HepG2 (cell line): ENCODE results near the gene SEC14L5. TPM values are rescaled to one million over a fixed set of nuclear protein-coding genes. Genes with fewer than 3 reads are reported as not detected.
A peak's percentile ranks its signal among the peaks of the same experiment; 100 is the strongest.

Experiments used
- HHEX ChIP-seq: IDR thresholded peaks from 2 replicates; pipeline ENCODE4 v1.6.1; 2016; ENCODE audit warnings: control low read depth
- MAZ ChIP-seq, 2 experiments: sonication (generic) in 1 of 2; formaldehyde crosslinking in 1 of 2; IDR thresholded peaks; 2 replicates each; pipeline versions ENCODE4 v1.5.0 to v1.6.1; 2012 to 2020; ENCODE audit warnings: low read depth in 2 of 2, mild to moderate bottlenecking in 2 of 2, borderline replicate concordance in 1 of 2, improper control_type of control experiment in 1 of 2, low read length in 1 of 2, missing genetic modification reagents in 1 of 2, moderate library complexity in 1 of 2
- MEF2D ChIP-seq: sonication (generic); formaldehyde crosslinking; IDR thresholded peaks from 2 replicates; pipeline ENCODE4 v1.5.1; 2020; ENCODE audit warnings: mild to moderate bottlenecking, missing genetic modification reagents
- MXI1 ChIP-seq: IDR thresholded peaks from 3 replicates; pipeline ENCODE4 v1.6.1; 2012; ENCODE audit warnings: low read depth, low read length, inconsistent platforms, borderline replicate concordance
- ZNF280D ChIP-seq: sonication (generic); formaldehyde crosslinking; IDR thresholded peaks from 2 replicates; pipeline ENCODE4 v1.5.1; 2020; ENCODE audit warnings: mild to moderate bottlenecking, missing genetic modification reagents
- ZNF318 ChIP-seq: sonication (generic); formaldehyde crosslinking; IDR thresholded peaks from 2 replicates; pipeline ENCODE4 v1.4.0; 2020; ENCODE audit warnings: mild to moderate bottlenecking, missing genetic modification reagents
- ZSCAN9 ChIP-seq: IDR thresholded peaks from 2 replicates; pipeline ENCODE4 v1.6.1; 2016; ENCODE audit warnings: borderline replicate concordance
- polyA plus RNA-seq, 8 experiments: library from polyadenylated mRNA; depleted of rRNA in 3 of 8; stranded (reverse) in 7 of 8; unstranded in 1 of 8; fragments of >200 nt; fragmentation: Illumina TruSeq in 4 of 8; extraction: Trizol in 4 of 8; gene quantifications; 2 replicates each; pipeline versions ENCODE4 v1.2.1 to v1.2.3, GENCODE V29; 2011 to 2016; ENCODE audit warnings: low read depth in 4 of 8, missing spikeins in 1 of 8, mixed read lengths in 1 of 8; ENCODE audit not compliant: insufficient read depth in 1 of 8
- total RNA-seq, 5 experiments: library from RNA; depleted of rRNA; stranded (reverse); fragments of >200 nt; fragmentation: Illumina TruSeq; extraction: Trizol; gene quantifications; 2 replicates each; pipeline ENCODE4 v1.2.3, GENCODE V29; 2016; ENCODE audit warnings: low read depth in 1 of 5
- TF ChIP-seq, protein P1 (sequence below): sonication (generic); formaldehyde crosslinking; conservative IDR thresholded peaks from 2 replicates; pipeline ENCODE4 v1.4.0; 2020; ENCODE audit warnings: mild to moderate bottlenecking, missing genetic modification reagents, moderate library complexity

The SEC14L5 gene
- total and polyA plus RNA-seq, 2 of the 13 experiments (the other 11 are each of a cell fraction or from before 2014, with no cell fraction given): 0.40 to 0.42 TPM

DNA sequence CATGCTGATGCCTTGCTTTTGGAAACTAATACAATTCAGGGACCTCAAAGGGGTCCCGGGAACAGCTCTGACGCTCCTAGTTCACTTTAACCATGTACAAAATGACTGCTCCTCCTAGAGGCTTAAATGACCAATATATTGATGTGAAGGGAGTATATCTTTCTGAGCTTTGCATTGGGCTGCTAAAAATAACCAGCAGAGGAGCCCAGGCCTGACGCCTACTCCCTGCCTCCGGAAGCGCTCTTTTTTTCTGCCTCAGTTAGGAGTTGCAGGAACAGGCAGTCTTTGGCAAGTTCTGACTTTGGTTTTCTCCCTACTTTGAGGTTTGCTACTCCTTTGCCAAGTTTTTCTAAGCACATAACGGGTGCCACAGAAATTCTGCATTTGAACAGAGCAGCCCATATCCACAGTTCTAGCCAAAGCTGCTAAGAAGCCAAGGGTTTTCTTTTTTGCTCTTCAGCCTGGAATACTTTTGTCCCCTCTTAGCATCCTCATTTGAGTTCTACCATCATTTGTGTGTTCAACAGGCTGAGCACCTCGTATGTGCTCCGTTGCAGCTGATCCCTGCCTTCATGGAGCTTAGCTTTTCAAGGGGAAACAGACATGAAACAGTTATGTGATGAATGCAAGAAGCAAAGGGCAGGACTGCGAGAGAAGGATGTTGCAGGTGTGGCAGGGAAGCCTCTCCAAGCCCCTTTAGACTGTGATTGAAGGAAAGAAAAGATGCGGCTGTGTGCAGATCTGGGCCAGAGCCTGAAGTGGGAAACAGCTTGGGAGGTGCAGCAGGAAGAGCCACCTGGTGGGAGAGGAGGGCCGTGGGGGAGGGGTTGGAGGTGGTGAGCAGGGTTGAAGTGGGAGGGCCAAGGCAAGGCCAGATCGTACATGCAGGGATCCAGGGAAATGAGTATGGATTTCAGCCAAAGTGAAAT, 78.4 kb downstream of the SEC14L5 start (continued):
- TF ChIP-seq ZNF318 (CRISPR knock-in tag): 0 out of 2 replicates have a peak, but pooled peaks have one; percentile 41
- no peak for TF ChIP-seq MAZ (IDR thresholded peaks at IDR 0.05; ENCODE audit: borderline replicate concordance, low read depth, low read length)
- 0 out of 2 replicates have a peak, but pooled peaks have one; percentile 16 for TF ChIP-seq MAZ (CRISPR knock-in tag; IDR thresholded peaks at IDR 0.05; ENCODE audit: low read depth)
- 0 out of 2 replicates have a peak, but pooled peaks have one; percentile 29 for TF ChIP-seq ZSCAN9 (CRISPR knock-in tag)
- TF ChIP-seq MXI1: 0 out of 3 replicates have a peak, but pooled peaks have one; percentile 24
- TF ChIP-seq MEF2D (CRISPR knock-in tag): peak; percentile 91
- TF ChIP-seq, protein P1, sequence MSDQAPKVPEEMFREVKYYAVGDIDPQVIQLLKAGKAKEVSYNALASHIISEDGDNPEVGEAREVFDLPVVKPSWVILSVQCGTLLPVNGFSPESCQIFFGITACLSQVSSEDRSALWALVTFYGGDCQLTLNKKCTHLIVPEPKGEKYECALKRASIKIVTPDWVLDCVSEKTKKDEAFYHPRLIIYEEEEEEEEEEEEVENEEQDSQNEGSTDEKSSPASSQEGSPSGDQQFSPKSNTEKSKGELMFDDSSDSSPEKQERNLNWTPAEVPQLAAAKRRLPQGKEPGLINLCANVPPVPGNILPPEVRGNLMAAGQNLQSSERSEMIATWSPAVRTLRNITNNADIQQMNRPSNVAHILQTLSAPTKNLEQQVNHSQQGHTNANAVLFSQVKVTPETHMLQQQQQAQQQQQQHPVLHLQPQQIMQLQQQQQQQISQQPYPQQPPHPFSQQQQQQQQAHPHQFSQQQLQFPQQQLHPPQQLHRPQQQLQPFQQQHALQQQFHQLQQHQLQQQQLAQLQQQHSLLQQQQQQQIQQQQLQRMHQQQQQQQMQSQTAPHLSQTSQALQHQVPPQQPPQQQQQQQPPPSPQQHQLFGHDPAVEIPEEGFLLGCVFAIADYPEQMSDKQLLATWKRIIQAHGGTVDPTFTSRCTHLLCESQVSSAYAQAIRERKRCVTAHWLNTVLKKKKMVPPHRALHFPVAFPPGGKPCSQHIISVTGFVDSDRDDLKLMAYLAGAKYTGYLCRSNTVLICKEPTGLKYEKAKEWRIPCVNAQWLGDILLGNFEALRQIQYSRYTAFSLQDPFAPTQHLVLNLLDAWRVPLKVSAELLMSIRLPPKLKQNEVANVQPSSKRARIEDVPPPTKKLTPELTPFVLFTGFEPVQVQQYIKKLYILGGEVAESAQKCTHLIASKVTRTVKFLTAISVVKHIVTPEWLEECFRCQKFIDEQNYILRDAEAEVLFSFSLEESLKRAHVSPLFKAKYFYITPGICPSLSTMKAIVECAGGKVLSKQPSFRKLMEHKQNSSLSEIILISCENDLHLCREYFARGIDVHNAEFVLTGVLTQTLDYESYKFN (CRISPR knock-in tag): no peak
- TF ChIP-seq ZNF280D (CRISPR knock-in tag): no peak; the same call in 1 of the 2 replicates
- TF ChIP-seq HHEX (CRISPR knock-in tag): 0 out of 2 replicates have a peak, but pooled peaks have one; percentile 9
